H1 (cell line): ENCODE results near the gene NLK.

Source experiments
- PHF8 ChIP-seq: fragments of 200-600 bp; sonication (generic); conservative IDR thresholded peaks from 2 replicates; pipeline ENCODE4 v1.7.1; 2012; ENCODE audit warnings: low read depth, mild to moderate bottlenecking, inconsistent platforms, low read length, moderate library complexity
- SIN3A ChIP-seq, 2 experiments: IDR thresholded peaks in 1 of 2; conservative IDR thresholded peaks in 1 of 2; 2 replicates each; pipeline ENCODE4 v1.6.1; 2011 to 2012; ENCODE audit warnings: low read length in 2 of 2, improper control_type of control experiment in 1 of 2, low read depth in 1 of 2, mild to moderate bottlenecking in 1 of 2
- SIRT6 ChIP-seq: IDR thresholded peaks from one replicate; pipeline ENCODE4 v1.7.1; 2012; ENCODE audit warnings: low read length, inconsistent platforms
- TAF1 ChIP-seq: IDR thresholded peaks from 2 replicates; pipeline ENCODE4 v1.6.1; 2011; ENCODE audit warnings: mild to moderate bottlenecking, low read depth, low read length
- TF ChIP-seq, protein P1 (sequence below), 3 experiments: IDR thresholded peaks; 1 replicate in 2 of 3; 2 replicates in 1 of 3; pipeline versions ENCODE4 v1.5.1 to v1.6.1; 2011; ENCODE audit warnings: low read length in 3 of 3, mild to moderate bottlenecking in 3 of 3, inconsistent platforms in 2 of 3, low read depth in 1 of 3, moderate library complexity in 1 of 3; ENCODE audit not compliant: insufficient read depth in 1 of 3; ENCODE audit errors: control extremely low read depth in 1 of 3

- TF ChIP-seq SIRT6 (no peak), PHF8 (no peak), SIN3A (conservative IDR thresholded peaks at IDR 0.05 in 1 of 2, IDR thresholded peaks at IDR 0.05 in 1 of 2; ENCODE audit: low read depth in 1 of 2, low read length in 2 of 2) (no peak), TAF1 (no peak)
- TF ChIP-seq, protein P1, sequence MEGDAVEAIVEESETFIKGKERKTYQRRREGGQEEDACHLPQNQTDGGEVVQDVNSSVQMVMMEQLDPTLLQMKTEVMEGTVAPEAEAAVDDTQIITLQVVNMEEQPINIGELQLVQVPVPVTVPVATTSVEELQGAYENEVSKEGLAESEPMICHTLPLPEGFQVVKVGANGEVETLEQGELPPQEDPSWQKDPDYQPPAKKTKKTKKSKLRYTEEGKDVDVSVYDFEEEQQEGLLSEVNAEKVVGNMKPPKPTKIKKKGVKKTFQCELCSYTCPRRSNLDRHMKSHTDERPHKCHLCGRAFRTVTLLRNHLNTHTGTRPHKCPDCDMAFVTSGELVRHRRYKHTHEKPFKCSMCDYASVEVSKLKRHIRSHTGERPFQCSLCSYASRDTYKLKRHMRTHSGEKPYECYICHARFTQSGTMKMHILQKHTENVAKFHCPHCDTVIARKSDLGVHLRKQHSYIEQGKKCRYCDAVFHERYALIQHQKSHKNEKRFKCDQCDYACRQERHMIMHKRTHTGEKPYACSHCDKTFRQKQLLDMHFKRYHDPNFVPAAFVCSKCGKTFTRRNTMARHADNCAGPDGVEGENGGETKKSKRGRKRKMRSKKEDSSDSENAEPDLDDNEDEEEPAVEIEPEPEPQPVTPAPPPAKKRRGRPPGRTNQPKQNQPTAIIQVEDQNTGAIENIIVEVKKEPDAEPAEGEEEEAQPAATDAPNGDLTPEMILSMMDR (IDR thresholded peaks at IDR 0.05; ENCODE audit: control extremely low read depth in 1 of 3, insufficient read depth in 1 of 3, low read depth in 1 of 3, low read length in 3 of 3) = no peak
These were observed 28.7 kb downstream of the NLK start for GRCh38 chr17:28071179-28071578.
